ENCODE measurements around the gene DEGS1. TPM values are rescaled to one million over a fixed set of nuclear protein-coding genes. Genes with fewer than 3 reads are reported as not detected.

Gene DEGS1
- total and polyA plus RNA-seq, 12 donors = 24.5 to 77.4 (median 48.2) TPM

- H3K36me3 ChIP-seq (replicated peaks in 1 of 2) = no peaks in the 10 kb centered on the region
- intact Hi-C loops (cut with DNase I) = no loop called here
- H3K9me3 ChIP-seq (replicated peaks in 1 of 3) = no peaks in the 10 kb centered on the region
- no peak for DNase-seq
- peak overlapping the region in 2 of 5 donors; percentile 32 to 58 for H3K27ac ChIP-seq
- H3K4me1 ChIP-seq (replicated peaks in 1 of 2) = no peaks in the 10 kb centered on the region
- no peak for TF ChIP-seq POLR2A (IDR thresholded peaks at IDR 0.05)
- TF ChIP-seq CTCF (IDR thresholded peaks at IDR 0.05) = no peak
- no peak overlapping the region for H3K4me3 ChIP-seq
- WGBS, 4 donors = 79 to 85% (median 82%) methylated on average over 7 to 11 of the region's 11 CpGs
- no peaks in the 10 kb centered on the region for H3K27me3 ChIP-seq
Observed at GRCh38 chr1:224217655-224218623, 34.9 kb downstream of the DEGS1 start.

DNA sequence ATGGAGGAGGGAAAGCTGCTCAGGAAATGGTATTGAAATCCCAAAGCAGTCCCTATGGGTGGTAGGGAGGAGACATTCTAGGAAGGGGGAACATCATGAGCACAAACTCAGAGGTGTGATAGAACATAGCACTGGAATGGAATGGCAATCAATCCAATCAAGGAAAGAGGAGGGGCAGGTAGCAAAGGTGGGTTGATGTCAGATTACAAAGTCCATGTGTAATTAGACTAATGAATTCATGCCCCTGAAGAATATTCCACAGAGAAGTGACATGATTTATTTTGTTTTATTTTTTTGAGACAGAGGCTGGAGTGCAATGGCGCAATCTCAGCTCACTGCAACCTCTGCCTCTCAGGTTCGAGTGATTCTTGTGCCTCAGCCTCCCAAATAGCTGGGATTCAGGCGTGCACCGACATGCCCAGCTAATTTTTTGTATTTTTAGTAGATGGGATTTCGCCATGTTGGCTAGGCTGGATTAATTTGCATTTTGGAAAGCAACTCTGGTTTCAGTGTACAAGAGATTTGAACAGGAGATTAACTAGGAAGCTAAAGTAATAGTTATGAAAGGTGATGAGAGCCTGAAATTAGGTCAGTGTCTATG is 36.1 kb downstream of the DEGS1 start:
- Histone ChIP-seq H3K4me1 (replicated peaks in 1 of 2) (no peaks in the 10 kb centered on the region), H3K36me3 (replicated peaks in 1 of 2) (no peaks in the 10 kb centered on the region), H3K27me3 (no peaks in the 10 kb centered on the region), H3K4me3 (no peak overlapping the region), H3K27ac (no peak overlapping the region), H3K9me3 (replicated peaks in 1 of 3) (no peaks in the 10 kb centered on the region)
- TF ChIP-seq POLR2A (IDR thresholded peaks at IDR 0.05) (no peak), CTCF (IDR thresholded peaks at IDR 0.05) (no peak)
- WGBS, 4 donors = 79 to 89% (median 87%) methylated on average over 5 of the region's 5 CpGs
- intact Hi-C loops (cut with DNase I) = no loop called here
- DNase-seq = no peak

- Histone ChIP-seq H3K9me3 (replicated peaks in 1 of 3) (no peaks in the 10 kb centered on the region), H3K4me3 (no peak overlapping the region), H3K27ac (no peak overlapping the region), H3K27me3 (no peaks in the 10 kb centered on the region), H3K4me1 (replicated peaks in 1 of 2) (no peaks in the 10 kb centered on the region), H3K36me3 (replicated peaks in 1 of 2) (no peaks in the 10 kb centered on the region)
- WGBS, 4 donors = 54 to 71% (median 63%) methylated on average over 7 of the region's 7 CpGs
- no peak for DNase-seq
- TF ChIP-seq POLR2A (IDR thresholded peaks at IDR 0.05) (no peak), CTCF (IDR thresholded peaks at IDR 0.05) (no peak)
- intact Hi-C loops (cut with DNase I) = no loop called here
Observed at GRCh38 chr1:224219612-224220059, 36.6 kb downstream of the DEGS1 start.
